ENCODE results near the gene SLC24A3.

The SLC24A3 gene

DNA sequence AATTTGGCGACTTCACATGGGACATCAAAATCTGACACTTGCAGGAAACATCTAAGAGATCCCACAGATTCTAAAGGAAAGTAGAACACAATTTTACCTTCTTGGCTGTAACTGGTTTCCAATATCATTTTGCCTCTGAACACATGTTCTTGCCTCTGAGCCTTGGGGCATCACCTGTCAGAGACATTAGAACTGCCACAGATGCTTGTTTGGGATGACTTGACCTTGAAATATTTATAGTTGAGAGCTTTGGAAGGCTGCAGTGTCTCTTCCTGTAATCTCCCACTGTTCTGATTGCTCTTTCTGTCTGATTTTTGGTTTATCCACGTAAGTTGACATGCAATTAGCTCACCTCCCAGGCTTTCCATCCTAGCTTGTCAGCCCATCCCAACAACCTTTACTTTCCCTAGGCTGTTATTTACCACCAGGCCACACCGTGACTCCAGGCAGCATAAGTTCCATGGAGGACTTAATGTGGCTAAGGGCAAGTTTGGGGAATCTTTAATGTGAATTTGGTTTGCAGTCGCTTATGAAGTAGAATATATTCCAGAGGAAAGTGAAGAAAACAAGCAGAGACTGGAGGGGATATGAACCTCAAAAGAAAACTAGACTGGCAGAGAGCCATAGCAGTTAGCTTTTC, 289.2 kb downstream of the SLC24A3 start:
- DNase-seq (ENCODE audit: low read depth in 3 of 3) = no peak

GRCh38 chr20:19502169-19502568, 289.7 kb downstream of the SLC24A3 start:
- DNase-seq (ENCODE audit: low read depth in 3 of 3) = no peak

- no peak for DNase-seq (ENCODE audit: low read depth in 3 of 3)
These were observed 291.8 kb downstream of the SLC24A3 start for GRCh38 chr20:19504251-19504650.

- DNase-seq (ENCODE audit: low read depth in 3 of 3) = no peak
These were observed 293.6 kb downstream of the SLC24A3 start for GRCh38 chr20:19506021-19506420.

GRCh38 chr20:19508449-19508848, 296.0 kb downstream of the SLC24A3 start:
- DNase-seq (ENCODE audit: low read depth in 3 of 3) = no peak

DNA sequence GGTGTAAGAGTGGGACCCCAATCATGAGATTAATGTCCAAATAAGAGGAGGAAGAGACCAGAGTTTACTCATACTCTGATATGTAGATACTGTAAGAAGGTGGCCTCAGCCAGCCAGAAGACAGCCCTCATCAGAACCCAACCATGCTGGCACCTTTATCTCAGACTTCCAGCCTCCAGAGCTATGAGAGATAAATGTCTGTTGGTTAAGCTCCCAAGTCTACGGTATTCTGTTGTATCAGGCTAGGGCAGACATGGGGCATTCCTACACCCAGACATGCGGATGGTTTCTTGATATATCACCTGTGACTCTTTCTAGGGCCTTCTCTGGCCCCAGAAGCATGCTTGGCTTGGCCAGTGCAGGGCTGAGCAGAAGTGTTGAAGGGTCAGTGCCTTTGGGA, 298.2 kb downstream of the SLC24A3 start:
- no peak for DNase-seq (ENCODE audit: low read depth in 3 of 3)

- DNase-seq (ENCODE audit: low read depth in 3 of 3) = no peak
These were observed 299.5 kb downstream of the SLC24A3 start for GRCh38 chr20:19511931-19512330.

DNA sequence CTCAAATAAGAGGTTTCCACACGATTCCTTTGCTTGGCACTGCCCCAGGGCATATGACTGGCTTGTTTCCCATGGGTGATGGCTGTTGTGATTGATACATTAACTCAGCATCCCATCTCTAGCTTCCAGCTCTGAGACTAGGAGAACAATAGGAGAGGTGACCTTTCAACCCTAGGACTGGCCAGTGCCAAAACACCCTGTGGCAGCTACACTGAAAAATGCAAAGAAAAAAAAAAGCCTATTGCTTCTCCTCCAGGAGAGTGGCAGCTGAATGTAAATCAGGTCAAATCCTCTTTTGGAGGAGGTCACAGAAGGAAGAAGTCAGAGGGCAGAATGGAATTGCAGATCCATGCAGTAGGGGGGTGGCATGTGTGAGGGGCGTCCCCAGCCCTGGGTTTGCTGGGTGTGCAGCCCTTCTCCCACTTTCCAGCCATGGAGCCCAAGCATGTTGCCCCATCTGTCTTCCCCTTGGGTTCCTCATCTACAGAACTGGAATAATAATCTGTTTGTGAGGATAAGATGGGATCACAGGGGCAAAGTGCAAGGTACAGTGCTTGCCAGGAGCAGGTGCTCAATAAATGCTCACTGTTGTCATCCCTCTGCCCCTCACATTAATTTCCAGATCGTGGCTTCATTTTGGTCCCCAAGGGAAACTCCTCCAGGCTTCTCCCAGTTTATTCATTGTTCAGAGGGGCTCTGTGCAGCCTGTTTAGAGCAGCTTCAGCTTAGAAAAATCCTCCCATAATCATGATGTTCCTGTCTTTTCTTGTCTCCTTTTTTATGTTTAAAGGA, 300.6 kb downstream of the SLC24A3 start:
- no peak for DNase-seq (ENCODE audit: low read depth in 3 of 3)

DNA sequence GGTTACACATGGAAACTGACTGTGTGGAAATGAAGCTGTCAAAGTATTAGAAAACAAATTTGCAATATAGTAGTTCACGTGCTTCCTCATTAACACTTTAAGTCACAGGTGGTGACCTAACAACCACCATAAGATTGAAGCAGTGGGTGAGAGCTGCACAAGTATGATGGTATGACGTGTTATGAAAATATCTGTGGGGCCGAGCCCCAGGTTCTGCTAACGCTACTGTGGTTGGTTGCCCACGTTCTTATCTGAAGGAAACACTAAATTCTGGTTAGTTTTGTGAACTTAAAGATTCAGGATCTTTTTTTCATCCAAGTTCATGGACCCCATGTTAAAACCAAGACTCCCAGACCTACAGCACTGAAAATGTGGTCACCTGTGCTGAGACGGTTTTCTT, 302.6 kb downstream of the SLC24A3 start:
- DNase-seq (ENCODE audit: low read depth in 3 of 3) = no peak

GRCh38 chr20:19519466-19519865, 307.0 kb downstream of the SLC24A3 start:
- DNase-seq (ENCODE audit: low read depth in 3 of 3) = no peak

GRCh38 chr20:19520261-19520660, 307.8 kb downstream of the SLC24A3 start:
- no peak for DNase-seq (ENCODE audit: low read depth in 3 of 3)

DNA sequence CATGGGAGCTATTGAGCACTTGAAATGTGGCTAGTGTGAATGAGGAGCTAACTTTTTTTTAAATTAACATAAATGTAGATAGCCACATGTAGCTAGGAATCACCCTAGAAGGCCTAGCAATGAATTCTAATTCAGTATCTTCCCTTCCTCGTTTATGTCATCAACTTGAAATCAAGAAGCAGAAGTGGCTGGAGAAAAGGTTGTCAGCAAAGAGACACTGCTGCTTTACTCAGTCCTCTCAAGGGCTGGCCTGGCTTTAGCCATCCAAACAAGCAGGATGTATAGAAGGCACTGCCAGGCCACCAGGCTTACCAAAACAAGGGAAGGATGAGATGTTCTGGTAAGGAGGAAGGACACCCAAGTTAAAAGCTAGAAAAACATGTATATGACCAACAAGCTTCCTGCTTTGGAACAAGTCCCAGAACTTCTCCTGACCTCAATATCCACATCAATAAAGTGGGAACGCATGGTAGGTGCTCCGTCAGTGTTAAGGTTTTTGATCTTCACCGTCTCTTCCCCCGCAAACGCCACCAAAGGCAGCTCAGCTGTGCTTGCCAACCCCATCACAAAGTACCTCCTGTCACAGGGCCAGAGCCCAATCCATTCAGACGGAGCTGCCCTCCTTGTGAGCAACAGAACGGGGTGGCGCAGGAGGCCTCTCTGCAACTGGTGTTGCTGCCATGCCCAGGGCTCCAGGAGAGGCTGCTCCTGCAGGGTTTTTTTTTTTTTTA, 309.8 kb downstream of the SLC24A3 start:
- DNase-seq (ENCODE audit: low read depth in 3 of 3) = no peak

- DNase-seq (ENCODE audit: low read depth in 3 of 3) = no peak
These were observed 310.6 kb downstream of the SLC24A3 start for GRCh38 chr20:19522836-19523590.

DNA sequence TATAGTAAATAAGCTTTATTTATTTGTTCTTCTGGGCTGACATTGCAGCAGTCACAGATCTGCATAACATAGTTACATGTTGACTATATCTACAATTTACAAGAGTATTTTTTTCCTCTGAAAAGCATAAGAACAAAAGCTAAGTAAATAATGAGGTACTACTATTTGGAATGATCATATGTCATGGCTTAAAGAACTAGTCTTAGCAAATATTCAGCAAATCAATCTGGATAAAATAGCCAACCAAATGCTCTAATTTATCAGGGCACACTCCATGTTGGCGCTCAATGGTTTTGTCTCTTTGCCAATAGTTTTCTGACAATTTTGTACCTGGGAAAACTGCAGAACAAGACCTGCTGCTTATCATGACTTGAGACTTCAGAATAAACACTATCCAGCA, 312.2 kb downstream of the SLC24A3 start:
- no peak for DNase-seq (ENCODE audit: low read depth in 3 of 3)

GRCh38 chr20:19527509-19527908, 315.1 kb downstream of the SLC24A3 start:
- DNase-seq (ENCODE audit: low read depth in 3 of 3) = no peak

DNA sequence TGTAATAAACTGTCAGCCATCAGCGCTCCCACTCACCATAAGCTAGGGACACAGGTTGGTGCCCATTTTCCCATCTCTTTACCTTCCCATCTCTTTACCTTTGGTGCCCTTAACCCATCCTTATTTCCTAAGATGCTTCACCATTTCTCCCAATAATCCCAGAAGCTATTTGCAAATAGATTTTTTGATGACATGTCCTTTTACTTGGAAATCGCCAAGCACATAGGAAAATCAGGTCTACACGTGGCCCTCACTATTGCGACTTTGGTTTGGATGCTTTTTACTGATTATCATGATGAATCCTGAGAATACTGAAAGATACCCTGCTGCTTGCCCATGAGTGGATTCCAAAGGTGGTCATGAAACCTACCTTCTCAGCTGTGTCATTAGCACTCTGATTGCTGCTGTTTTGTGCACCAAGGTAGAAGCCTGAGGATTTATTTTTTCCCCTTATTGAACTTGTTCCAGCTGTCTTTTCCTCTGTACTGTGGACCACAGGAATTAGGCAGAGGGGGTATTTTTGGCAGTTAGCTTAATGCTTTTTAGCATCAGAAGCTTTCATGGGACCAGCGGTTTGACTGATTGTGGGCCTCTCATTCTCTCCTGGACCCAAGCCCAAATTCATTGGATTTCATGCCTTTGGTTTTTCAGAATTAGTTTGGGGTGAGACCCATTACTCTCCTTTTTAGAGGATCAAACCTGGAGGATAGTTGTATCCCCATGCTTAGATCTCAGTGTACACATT, 316.0 kb downstream of the SLC24A3 start:
- DNase-seq (ENCODE audit: low read depth in 3 of 3) = no peak

- no peak for DNase-seq (ENCODE audit: low read depth in 3 of 3)
These were observed 317.6 kb downstream of the SLC24A3 start for GRCh38 chr20:19530006-19530405.

DNA sequence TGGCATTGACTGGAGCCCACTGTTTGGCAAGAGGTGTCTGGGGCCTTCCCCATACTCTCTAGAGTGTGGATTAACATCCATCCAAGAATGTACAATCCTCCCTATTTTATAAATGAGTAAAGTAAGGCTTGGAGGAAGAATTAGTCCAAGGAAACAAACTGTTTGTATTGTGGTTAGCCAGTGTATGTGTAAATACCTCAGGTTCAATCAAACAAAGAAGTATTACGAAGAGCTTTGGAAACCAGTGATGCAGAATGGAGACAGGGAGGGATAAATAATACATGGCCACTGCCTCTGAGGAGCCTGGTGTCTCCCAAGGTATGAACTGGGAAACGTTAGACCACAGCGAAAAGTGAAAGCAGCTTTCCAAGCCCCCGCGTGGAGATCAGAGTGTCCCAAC, 319.0 kb downstream of the SLC24A3 start:
- no peak for DNase-seq (ENCODE audit: low read depth in 3 of 3)

GRCh38 chr20:19538556-19538955, 326.1 kb downstream of the SLC24A3 start:
- no peak for DNase-seq (ENCODE audit: low read depth in 3 of 3)

DNA sequence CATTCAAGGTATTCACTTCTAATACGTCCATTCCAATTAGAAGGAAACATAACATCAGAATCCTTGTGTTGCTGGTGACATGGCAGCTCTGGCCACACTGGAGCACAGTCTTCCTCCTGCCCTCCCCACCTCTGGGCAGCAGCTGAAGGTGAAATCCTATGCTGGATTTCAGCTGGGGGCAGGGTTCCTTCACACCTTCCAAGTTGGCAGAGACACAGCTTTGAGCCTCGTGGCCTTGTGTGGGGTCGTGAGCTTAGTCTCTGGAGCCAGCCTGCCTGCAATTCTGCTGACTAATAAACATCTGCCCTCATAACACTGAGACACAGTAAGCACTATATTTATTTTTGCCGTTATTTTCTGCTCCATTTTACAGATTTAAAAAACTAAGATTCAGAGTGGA, 326.7 kb downstream of the SLC24A3 start:
- DNase-seq (ENCODE audit: low read depth in 3 of 3) = no peak

DNA sequence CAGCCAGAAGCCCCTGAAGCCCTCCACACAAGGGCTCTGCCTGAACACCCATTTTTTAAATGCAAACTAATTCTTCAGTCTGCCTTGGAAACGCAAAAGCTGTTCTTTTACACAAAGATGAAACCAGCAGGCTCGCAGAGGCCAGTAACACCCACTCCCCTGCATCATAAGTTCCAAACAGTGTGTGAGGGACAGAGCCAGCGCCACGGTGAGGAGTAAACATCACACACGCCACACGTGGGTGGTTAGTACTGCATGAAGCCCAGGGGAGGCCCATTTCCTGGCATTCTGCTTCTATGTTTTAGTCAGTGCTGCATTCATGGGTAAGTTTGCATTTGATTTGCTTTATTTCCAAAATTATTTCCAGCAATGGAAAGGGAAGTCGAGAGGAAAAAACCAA, 327.9 kb downstream of the SLC24A3 start:
- DNase-seq (ENCODE audit: low read depth in 3 of 3) = no peak
